ENCODE results near the gene AGMO. TPM values are rescaled to one million over a fixed set of nuclear protein-coding genes. Genes with fewer than 3 reads are reported as not detected.

AGMO gene
- total and polyA plus RNA-seq, 4 donors = 21.6 to 46.6 (median 31.6) TPM

- H3K27me3 ChIP-seq (ENCODE audit: control insufficient read depth in 4 of 4, insufficient read depth in 4 of 4, low read length in 3 of 4) = no peaks in the 10 kb centered on the region
- H3K4me3 ChIP-seq (ENCODE audit: low read depth in 1 of 3, low read length in 3 of 3) = no peak overlapping the region
- H3K4me1 ChIP-seq (ENCODE audit: control insufficient read depth in 4 of 4, insufficient read depth in 4 of 4, low read length in 3 of 4) = peaks cover 0 to 6% (median 0%) of the 10 kb centered on the region in 4 donors
- H3K9ac ChIP-seq (ENCODE audit: low read depth in 1 of 2, low read length in 2 of 2) = no peak overlapping the region
- peaks cover 0 to 6% (median under 1%) of the 10 kb centered on the region in 4 donors for H3K9me3 ChIP-seq (ENCODE audit: control insufficient read depth in 4 of 4, low read length in 3 of 4)
- peaks cover 0 to 5% (median 4%) of the 10 kb centered on the region in 4 donors for H3K36me3 ChIP-seq (ENCODE audit: control insufficient read depth in 4 of 4, insufficient read depth in 3 of 4, low read depth in 1 of 4, low read length in 3 of 4)
- no peak for TF ChIP-seq FOXA2 (IDR thresholded peaks at IDR 0.05)
- no peak for TF ChIP-seq TAF1 (conservative IDR thresholded peaks at IDR 0.05)
- no peak for TF ChIP-seq JUND (IDR thresholded peaks at IDR 0.05)
- no peak for TF ChIP-seq RAD21 (IDR thresholded peaks at IDR 0.05)
- TF ChIP-seq REST (IDR thresholded peaks at IDR 0.05) = no peak
- no peak for TF ChIP-seq ZBTB33 (IDR thresholded peaks at IDR 0.05)
- no peak for TF ChIP-seq SP1 (IDR thresholded peaks at IDR 0.05)
- DNase-seq (ENCODE audit: low spot score) = no peak
- no peak overlapping the region for H3K27ac ChIP-seq (ENCODE audit: low read depth in 1 of 2, low read length in 2 of 2)
- WGBS = 80% methylated on average over 1 of the region's 1 CpG
Observed at GRCh38 chr7:15418264-15418663, 143.6 kb downstream of the AGMO start.

GRCh38 chr7:15417341-15417988 lies 144.3 kb downstream of the AGMO start:
- DNase-seq (ENCODE audit: low spot score) = no peak
- WGBS = 80% methylated on average over 5 of the region's 5 CpGs
- Histone ChIP-seq H3K36me3 (ENCODE audit: control insufficient read depth in 4 of 4, insufficient read depth in 3 of 4, low read depth in 1 of 4, low read length in 3 of 4) (peaks cover 0 to 4% (median 4%) of the 10 kb centered on the region in 4 donors), H3K4me3 (ENCODE audit: low read depth in 1 of 3, low read length in 3 of 3) (no peak overlapping the region), H3K4me1 (ENCODE audit: control insufficient read depth in 4 of 4, insufficient read depth in 4 of 4, low read length in 3 of 4) (peaks cover 0 to 6% (median 0%) of the 10 kb centered on the region in 4 donors), H3K27me3 (ENCODE audit: control insufficient read depth in 4 of 4, insufficient read depth in 4 of 4, low read length in 3 of 4) (no peaks in the 10 kb centered on the region), H3K9me3 (ENCODE audit: control insufficient read depth in 4 of 4, low read length in 3 of 4) (peaks cover 0 to 6% (median under 1%) of the 10 kb centered on the region in 4 donors), H3K9ac (ENCODE audit: low read depth in 1 of 2, low read length in 2 of 2) (no peak overlapping the region), H3K27ac (ENCODE audit: low read depth in 1 of 2, low read length in 2 of 2) (no peak overlapping the region)
- TF ChIP-seq YY1 (IDR thresholded peaks at IDR 0.05) (peak; percentile 27), RAD21 (IDR thresholded peaks at IDR 0.05) (peak in 1 of 2 donors; percentile 17), MAX (IDR thresholded peaks at IDR 0.05) (no peak), HNF4G (IDR thresholded peaks at IDR 0.05) (no peak), RXRA (IDR thresholded peaks at IDR 0.05) (peak in 1 of 2 donors; percentile 8), TAF1 (conservative IDR thresholded peaks at IDR 0.05) (no peak), HNF4A (conservative IDR thresholded peaks at IDR 0.05) (peak; percentile 38 to 62), ATF3 (IDR thresholded peaks at IDR 0.05) (no peak), CTCF (IDR thresholded peaks at IDR 0.05; ENCODE audit: low read depth, low read length, missing input control) (no peak)

Data from liver (tissue), 9 donors.